ENCODE results near the gene RYR1.
"Not testable (repeated sequence)": the region's sequence is repeated elsewhere in the genome, so short reads cannot be mapped to it uniquely, and the experiment has no call there.

RYR1 gene

DNA sequence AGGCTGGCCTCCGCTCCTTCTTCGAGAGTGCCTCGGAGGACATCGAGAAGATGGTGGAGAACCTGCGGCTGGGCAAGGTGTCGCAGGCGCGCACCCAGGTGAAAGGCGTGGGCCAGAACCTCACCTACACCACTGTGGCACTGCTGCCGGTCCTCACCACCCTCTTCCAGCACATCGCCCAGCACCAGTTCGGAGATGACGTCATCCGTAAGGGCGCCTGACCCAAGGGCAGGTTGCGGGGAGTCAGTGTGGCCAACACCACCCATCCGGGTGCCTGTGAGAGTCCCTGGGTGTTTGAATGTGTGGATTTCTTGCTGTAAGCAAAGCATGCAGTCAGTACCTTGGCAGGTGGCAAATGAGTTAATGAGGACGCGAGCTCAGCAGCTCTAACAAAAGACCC lies 78.8 kb downstream of the RYR1 start:
- in situ Hi-C loops (cut with MboI; ENCODE audit: low sequenced_read_pairs), result no loop called here

DNA sequence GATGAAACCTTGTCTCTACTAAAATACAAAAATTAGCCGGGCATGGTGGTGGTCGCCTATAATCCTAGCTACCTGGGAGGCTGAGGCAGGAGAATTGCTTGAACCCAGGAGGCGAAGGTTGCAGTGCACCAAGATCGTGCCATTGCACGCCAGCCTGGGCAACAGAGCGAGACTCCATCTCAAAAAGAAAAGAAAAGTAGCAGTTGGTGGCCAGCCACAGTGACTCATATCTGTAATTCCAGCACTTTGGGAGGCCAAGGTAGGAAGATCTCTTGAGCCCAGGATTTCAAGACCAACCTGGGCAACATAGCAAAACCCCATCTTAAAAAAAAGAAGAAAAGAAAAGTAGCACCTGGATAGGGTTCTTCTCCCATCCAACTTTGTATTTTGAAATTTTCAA lies 79.7 kb downstream of the RYR1 start:
- in situ Hi-C loops (cut with MboI; ENCODE audit: low sequenced_read_pairs), result not testable (repeated sequence)

DNA sequence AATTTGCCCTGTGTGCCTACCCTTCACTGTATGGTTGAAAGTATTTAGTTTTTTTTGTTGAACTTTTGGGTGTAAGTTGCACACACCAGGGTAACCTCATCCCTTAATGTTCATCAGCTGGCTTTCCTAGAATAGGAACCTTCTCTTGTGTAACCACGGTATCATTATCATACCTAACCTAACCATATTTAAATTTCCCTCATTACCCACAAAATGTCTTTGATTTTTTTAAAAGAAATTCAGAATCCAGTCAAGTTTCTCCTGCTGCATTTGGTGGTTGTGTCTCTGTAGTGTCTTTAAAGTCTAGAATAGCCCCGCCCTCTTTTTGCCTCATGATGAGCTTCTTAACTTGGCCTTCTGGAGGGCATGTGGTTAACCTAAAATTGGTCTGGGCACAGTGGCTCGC lies 80.3 kb downstream of the RYR1 start:
- in situ Hi-C loops (cut with MboI; ENCODE audit: low sequenced_read_pairs), result no loop called here

DNA sequence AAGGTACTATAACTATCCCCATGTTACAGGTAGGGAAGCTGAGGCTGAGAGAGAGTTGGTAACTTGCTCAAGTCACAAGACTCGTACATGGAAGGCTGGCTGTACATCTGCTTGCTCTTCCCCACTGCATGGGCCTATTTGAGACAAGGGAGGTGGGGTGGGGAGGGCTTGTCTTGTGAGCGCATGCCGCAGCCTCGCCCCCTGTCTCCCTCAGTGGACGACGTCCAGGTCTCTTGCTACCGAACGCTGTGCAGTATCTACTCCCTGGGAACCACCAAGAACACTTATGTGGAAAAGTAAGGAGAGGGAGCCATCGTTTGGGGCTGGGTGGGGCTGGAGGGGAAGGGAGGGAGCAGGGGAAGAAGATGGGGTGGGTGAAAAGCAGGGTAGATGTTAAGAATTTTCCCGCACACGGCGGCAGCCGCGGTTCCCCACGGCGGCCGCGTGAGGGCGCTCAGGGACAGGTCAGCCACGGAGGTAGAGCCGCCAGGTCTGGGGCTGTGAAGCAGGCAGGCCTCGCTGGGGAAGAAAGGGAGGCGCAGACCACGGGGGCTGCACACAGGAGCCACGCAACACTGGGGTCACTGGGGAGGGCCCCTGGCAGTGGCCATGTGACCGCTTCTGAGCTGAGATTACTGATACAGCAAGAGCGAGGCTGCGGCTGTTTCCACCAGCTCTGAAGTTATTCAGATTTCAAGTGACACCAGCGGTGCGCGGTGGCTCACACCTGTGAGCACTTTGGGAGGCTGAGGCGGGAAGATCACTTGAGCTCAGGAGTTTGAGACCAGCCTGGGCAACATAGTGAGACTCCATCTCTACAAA lies 81.5 kb downstream of the RYR1 start:
- in situ Hi-C loops (cut with MboI; ENCODE audit: low sequenced_read_pairs), result no loop called here

DNA sequence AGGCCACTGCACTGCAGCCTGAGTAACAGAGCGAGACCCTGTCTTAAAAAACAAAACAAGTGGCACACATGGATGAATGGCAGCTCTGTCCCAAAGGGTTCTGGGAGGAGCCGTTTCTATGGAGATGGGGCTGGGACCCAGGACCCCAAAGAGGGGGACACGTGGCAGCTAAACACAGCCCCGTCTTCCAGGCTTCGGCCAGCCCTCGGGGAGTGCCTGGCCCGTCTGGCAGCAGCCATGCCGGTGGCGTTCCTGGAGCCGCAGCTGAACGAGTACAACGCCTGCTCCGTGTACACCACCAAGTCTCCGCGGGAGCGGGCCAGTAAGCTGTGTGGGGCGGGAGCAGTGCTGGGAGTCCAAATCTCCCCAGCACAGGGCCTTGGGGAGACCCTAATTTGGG lies 82.4 kb downstream of the RYR1 start:
- in situ Hi-C loops (cut with MboI; ENCODE audit: low sequenced_read_pairs), result no loop called here

DNA sequence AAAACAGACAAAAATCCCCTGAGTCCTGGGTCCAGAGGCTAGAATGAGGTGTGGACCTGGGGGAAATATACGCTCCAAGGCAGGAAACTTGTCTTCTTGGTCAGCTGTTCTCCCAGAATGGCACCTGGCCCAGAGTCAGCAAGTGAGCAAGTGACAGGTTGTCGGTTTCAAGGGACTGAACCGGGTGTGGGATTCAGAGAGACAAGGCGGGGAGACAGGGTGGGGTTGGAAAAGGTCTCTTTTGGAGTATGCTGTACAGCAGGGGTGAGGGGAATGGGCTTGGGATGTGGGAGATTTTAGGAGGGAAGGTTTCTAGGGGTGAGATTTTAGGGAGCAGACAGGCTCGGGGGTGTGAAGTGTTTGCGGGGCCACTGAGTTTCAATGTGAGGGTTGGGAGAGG lies 83.3 kb downstream of the RYR1 start:
- in situ Hi-C loops (cut with MboI; ENCODE audit: low sequenced_read_pairs), result no loop called here

DNA sequence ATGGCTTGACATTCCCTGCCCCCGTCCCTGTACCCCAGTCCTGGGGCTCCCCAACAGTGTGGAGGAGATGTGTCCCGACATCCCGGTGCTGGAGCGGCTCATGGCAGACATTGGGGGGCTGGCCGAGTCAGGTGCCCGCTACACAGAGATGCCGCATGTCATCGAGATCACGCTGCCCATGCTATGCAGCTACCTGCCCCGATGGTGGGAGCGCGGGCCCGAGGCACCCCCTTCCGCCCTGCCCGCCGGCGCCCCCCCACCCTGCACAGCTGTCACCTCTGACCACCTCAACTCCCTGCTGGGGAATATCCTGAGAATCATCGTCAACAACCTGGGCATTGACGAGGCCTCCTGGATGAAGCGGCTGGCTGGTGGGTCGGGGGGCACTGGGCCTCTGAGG lies 83.8 kb downstream of the RYR1 start:
- in situ Hi-C loops (cut with MboI; ENCODE audit: low sequenced_read_pairs), result no loop called here

DNA sequence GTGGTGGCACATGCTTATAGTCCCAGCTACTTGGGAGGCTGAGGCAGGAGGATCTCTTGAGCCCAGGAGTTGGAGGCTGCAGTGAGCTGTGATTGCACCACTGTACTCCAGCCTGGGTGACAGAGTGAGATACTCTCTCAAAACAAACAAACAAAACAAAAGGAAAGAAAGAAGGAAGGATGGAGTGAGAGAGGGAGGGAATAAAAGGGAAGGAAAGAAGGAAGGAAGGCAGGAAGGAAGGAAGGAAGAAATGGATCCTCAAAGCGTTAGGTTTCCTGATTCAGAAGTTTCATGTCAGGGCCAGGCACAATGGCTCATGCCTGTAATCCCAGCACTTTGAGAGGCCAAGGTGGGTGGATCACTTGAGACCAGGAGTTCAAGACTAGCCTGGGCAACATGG lies 84.5 kb downstream of the RYR1 start:
- in situ Hi-C loops (cut with MboI; ENCODE audit: low sequenced_read_pairs), result not testable (repeated sequence)

DNA sequence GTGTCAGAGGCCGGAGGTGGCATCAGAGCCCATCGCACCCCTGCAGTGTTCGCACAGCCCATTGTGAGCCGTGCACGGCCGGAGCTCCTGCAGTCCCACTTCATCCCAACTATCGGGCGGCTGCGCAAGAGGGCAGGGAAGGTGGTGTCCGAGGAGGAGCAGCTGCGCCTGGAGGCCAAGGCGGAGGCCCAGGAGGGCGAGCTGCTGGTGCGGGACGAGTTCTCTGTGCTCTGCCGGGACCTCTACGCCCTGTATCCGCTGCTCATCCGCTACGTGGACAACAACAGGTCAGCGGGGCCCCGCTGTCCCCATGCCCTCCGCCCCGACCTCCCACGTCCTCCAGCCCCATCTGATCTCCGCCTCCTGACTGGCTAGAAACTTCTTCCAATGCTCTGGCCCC lies 85.7 kb downstream of the RYR1 start:
- in situ Hi-C loops (cut with MboI; ENCODE audit: low sequenced_read_pairs), result no loop called here

DNA sequence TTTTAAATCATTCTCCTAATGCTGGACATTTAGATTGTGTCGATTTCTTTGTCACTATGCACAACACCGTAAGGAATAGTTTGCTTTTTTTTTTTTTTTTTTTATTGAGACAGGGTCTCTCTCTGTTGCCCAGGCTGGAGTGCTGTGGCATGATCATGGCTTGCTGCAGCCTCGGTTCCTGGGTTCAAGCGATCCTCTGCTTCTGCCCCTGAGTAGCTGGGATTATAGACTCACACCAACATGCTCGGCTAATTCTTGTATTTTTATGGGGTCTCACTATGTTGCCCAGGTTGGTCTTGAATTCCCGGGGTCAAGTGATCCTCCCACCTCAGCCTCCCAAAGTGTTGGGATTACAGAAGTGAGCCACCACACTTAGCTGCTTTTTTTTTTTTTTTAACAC lies 86.5 kb downstream of the RYR1 start:
- in situ Hi-C loops (cut with MboI; ENCODE audit: low sequenced_read_pairs), result no loop called here

DNA sequence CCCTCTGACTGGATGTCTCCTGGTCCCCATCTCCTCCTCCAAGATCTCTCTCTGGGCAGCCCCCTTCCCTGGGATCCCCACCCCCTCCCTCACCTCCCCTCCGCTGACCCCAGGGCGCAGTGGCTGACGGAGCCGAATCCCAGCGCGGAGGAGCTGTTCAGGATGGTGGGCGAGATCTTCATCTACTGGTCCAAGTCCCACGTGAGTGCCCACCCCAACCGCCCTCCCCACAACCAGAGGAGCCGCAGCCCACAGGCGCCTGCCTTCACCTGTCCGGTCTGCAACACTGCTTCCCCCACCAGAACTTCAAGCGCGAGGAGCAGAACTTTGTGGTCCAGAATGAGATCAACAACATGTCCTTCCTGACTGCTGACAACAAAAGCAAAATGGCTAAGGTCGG lies 89.4 kb downstream of the RYR1 start:
- in situ Hi-C loops (cut with MboI; ENCODE audit: low sequenced_read_pairs), result no loop called here

DNA sequence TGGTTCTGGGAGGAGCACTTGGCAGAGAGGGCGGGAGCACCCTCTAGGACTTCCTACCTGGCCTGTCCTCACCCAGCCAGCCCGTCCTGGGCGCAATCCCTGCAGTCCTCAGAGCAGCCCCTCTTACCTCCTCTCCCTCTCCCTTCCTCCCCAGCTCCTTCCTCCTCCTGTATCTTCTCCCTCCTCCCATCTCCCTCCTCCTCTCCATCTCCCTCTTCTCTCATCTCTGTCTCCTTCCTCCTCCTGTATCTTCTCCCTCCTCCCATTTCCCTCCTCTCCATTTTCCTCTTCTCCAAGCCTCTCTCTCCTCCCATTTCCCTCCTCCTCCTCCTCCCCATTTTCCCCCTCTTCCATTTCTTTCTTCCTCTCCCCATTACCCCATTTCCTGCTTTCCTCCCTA lies 89.8 kb downstream of the RYR1 start:
- in situ Hi-C loops (cut with MboI; ENCODE audit: low sequenced_read_pairs), result no loop called here

DNA sequence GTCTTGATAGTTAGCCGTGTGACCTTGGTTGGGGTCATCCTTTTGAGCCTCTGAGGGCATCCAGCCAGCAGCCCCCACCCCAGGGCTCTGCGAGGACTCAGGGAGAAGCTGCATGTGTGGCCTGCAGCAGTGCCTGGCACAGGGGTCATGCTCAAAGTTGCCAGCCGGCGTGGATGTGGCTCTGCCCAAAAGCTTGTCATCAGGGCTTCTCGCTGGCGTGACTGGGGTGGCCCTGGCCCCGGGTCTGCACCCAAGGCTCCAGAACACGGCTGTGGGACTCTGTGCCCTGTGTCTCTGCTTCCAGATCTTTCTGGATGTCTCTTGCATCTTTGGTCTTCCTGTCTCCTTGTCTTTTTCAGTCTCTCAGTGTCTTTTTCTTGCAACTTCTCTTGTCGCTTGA lies 90.9 kb downstream of the RYR1 start:
- in situ Hi-C loops (cut with MboI; ENCODE audit: low sequenced_read_pairs), result no loop called here

DNA sequence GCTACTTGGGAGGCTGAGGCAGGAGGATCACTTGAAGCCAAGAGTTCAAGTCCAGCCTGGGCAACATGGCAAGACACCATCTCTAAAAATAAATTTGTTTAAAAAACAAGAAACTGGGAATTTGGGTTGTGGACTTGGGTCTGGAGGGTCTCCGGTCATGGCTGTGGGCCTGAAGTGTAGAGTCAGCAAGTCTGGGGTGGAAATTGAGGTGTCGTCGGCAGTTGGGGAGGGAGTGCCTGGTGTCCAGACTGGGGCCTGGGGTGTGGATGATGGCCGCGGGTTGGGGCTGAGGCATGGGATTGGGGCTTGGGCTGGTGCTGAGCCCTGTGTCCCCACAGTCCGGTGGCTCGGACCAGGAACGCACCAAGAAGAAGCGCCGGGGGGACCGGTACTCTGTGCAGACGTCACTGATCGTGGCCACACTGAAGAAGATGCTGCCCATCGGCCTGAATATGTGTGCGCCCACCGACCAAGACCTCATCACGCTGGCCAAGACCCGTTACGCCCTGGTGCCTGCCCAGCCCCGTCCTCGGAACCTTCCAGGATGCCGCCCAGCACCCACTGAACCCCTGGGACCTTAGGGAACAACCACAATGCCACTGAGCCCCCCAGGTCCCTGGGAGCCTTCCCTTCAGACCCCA lies 91.6 kb downstream of the RYR1 start:
- in situ Hi-C loops (cut with MboI; ENCODE audit: low sequenced_read_pairs), result no loop called here

DNA sequence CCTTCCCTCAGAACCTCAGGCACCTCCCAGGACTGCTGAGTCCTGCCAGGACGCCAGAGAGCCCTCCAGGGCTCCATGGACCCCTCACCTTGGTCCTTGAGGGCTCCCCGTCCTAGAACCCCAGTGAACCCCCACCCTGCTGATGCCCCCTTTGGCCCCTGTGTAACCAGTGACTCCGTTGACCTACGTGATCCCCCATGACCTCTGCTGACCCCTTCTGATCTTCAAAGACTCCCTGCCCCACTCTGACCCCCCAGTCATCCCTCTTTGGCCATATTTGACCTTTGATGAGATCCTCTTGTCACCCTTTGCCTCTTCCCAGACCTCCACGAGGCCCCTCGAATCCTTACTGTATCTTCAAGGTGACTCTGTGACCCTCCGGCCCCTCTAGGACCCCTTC lies 92.9 kb downstream of the RYR1 start:
- in situ Hi-C loops (cut with MboI; ENCODE audit: low sequenced_read_pairs), result no loop called here

DNA sequence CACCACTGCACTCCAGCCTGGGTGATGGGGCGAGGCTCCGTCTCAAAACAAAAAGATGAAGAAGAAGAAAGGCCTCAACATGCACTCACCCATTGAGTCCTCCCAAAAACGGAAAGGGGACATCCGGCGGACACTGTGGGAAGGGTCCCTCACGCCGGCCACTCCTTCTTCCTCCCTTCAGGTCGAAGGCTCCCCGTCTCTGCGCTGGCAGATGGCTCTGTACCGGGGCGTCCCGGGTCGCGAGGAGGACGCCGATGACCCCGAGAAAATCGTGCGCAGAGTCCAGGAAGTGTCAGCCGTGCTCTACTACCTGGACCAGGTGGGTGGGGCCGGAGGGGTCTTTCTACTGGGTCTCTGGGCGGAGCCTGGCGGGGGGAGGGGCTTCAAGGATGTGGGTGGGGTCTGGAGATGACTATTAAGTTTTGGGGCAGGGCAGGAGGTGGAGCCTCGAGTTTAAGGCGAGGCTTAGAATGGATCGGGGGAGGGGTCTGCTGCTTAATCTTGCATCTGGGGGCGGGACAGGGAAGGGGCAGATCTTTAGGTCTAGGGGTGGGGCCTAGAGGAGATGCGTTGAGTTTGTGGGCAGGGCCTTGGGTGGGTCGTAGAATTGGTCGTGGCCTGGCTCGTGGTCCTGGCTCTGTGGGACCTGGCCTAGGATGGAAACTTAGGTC lies 94.1 kb downstream of the RYR1 start:
- in situ Hi-C loops (cut with MboI; ENCODE audit: low sequenced_read_pairs), result no loop called here

DNA sequence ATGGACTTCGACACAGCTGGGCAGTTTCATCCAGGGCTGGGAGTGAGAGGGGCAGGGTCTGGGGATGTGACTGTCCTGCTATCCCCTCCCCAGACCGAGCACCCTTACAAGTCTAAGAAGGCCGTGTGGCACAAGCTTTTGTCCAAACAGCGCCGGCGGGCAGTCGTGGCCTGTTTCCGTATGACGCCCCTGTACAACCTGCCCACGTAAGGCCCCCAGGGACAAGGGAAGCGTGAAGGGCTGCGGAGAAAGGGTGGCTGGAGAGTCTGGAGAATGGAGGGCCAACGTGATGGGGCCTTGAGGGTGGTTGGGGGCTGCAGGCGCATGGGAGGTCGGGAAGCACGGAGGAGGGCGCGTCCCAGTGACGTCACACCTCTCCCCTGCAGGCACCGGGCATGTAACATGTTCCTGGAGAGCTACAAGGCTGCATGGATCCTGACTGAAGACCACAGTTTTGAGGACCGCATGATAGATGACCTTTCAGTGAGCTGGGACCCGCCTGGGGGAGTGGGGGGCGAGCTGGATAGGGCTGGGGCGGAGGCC lies 94.8 kb downstream of the RYR1 start:
- in situ Hi-C loops (cut with MboI; ENCODE audit: low sequenced_read_pairs), result no loop called here

DNA sequence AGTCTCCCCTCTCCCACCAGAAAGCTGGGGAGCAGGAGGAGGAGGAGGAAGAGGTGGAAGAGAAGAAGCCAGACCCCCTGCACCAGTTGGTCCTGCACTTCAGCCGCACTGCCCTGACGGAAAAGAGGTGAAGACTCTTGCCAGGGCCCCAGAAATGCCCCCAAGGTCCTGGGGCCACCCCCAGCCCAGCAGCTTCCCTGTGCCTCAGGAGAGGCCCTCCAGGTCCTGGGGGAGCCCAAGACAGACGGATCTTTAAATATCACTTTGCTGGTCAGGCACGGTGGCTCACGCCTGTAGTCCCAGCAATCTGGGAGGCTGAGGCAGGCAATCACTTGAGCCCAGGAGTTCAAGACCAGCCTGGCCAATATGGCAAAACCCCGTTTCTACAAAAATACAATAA lies 95.4 kb downstream of the RYR1 start:
- in situ Hi-C loops (cut with MboI; ENCODE audit: low sequenced_read_pairs), result no loop called here

DNA sequence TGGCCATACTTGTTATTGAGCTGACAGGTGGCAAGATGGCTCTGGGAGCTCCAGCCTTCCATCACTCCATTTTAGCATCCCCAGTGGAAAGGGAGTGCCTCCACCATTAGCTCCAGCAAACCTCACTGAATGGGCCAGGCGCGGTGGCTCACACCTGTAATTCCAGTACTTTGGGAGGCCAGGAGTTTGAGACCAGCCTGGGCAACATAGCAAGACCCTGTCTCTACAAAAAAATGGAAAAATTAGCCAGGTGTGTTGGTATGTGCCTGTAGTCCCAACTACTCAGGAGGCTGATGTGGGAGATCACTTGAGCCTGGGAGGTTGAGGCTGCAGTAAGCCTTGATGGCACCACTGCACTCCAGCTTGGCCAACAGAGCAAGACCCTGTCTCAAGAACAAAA lies 98.0 kb downstream of the RYR1 start:
- in situ Hi-C loops (cut with MboI; ENCODE audit: low sequenced_read_pairs), result no loop called here

DNA sequence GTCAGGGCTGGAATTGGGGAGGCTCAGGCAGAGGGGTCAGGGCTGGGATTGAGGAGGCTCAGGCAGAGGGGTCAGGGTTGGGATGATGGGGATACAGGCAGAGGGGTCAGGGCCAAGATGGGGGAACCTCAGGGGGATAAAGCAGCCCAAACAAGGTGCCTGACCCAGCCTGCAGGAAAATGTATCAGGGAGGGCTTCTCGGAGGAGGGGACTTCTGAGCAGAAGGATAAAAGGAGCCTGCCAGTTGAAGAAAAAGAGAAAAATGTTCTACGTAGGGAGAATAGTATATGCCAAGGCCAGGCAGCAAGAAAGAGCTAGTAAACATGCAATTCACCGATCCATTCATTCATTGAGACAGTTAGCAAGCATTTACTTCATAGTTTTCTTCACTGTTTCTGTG lies 99.4 kb downstream of the RYR1 start:
- in situ Hi-C loops (cut with MboI; ENCODE audit: low sequenced_read_pairs), result no loop called here

DNA sequence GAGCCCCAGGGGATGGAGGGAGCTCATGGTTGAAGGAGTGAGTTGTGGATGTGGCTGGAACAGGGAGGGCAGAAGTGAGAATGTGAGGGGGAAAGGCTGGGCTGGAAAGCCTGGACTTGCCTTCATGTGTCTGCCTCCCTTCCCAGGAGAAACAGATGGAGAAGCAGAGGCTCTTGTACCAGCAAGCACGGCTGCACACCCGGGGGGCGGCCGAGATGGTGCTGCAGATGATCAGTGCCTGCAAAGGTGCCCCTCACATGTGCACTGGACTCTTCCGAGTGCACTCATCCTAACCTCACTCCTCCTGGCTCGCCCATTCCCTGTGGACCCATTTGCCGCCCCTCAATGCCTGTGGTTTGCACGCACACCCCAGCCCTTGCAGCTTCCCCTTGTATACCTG lies 101.1 kb downstream of the RYR1 start:
- in situ Hi-C loops (cut with MboI; ENCODE audit: low sequenced_read_pairs), result no loop called here

DNA sequence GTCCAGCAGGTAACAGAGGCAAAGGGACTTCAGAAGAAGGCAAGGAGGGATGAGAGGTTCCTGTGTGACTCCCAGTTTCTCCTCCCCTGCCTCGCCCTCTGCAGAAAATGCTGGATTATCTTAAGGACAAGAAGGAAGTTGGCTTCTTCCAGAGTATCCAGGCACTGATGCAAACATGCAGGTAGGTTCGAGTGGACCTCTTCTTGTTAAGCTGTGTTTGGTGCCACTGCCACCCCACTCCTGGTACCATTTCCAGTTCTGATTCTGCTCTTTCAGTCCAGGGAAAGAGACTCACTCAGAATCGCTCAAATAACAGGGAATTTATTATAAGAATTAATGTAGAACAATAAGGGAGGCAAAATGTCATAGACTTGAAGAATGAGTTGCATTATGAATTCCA lies 101.7 kb downstream of the RYR1 start:
- in situ Hi-C loops (cut with MboI; ENCODE audit: low sequenced_read_pairs), result no loop called here

Data from hTERT RPE-1 (cell line).